K562 treated with DMSO at 1 percent for 48 hours (cell line): Measurements from ENCODE around the gene METRNL. TPM values are rescaled to one million over a fixed set of nuclear protein-coding genes. Genes with fewer than 3 reads are reported as not detected.

ENCODE experiments used
- total RNA-seq: library from RNA; unstranded; fragments of 300-600 nt; gene quantifications from 2 replicates; pipeline ENCODE4 v1.2.3, GENCODE V29; 2022; ENCODE audit warnings: low replicate concordance; ENCODE audit errors: extremely low read depth

The METRNL gene, protein sequence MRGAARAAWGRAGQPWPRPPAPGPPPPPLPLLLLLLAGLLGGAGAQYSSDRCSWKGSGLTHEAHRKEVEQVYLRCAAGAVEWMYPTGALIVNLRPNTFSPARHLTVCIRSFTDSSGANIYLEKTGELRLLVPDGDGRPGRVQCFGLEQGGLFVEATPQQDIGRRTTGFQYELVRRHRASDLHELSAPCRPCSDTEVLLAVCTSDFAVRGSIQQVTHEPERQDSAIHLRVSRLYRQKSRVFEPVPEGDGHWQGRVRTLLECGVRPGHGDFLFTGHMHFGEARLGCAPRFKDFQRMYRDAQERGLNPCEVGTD
- not detected in 2 replicates for total RNA-seq

DNA sequence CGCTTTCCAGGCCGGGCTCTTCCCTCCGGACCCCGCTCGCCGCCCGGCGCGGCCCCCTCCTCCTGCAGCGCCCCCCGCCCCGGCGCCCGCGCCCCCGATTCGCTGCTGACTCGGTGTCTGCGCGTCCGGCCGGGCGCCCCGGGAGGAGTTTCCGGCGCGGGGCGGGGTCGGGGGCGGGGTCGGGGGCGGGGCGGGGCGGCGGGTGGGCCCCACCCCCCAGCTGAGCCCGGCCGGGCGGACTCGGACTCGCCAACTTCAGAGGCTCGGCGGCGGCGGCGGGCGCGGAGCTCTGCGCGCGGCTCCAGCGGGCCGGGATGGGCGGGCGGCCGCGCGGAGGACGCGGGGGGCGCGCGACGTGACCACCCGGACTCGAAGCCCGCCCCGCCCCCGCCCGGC lies at the start of gene METRNL:
Gene METRNL, plus strand, starts transcription at position 258 of the 396 bp plus-strand sequence. CDS start 207 bp downstream, outside the sequence.

Other genes with a start within 250 kb of the METRNL start
- gene ZNF750, start 239.6 kb upstream of the METRNL start, total RNA-seq, result not detected in 2 replicates